GM06990 (cell line): ENCODE measurements around the gene SPDYE17.
"Not testable (repeated sequence)": the region's sequence is repeated elsewhere in the genome, so short reads cannot be mapped to it uniquely, and the experiment has no call there.

ENCODE experiments used
- DNase-seq: peaks from one replicate; pipeline ENCODE4 v3.0.0-alpha.2; 2011; ENCODE audit not compliant: insufficient read length; ENCODE audit errors: extremely low read depth
- H3K27me3 ChIP-seq: replicated peaks from 2 replicates; pipeline ENCODE4 v1.6.0; 2011; ENCODE audit warnings: low read length; ENCODE audit not compliant: control insufficient read depth, insufficient read depth
- H3K36me3 ChIP-seq: 2 replicates; pipeline ENCODE4 v1.5.1; 2011; ENCODE audit warnings: low read length; ENCODE audit not compliant: control insufficient read depth, insufficient read depth
- H3K4me3 ChIP-seq: replicated peaks from 2 replicates; pipeline ENCODE4 v1.5.1; 2011; ENCODE audit warnings: low read depth, mild to moderate bottlenecking, control low read depth, low read length

Gene SPDYE17, protein sequence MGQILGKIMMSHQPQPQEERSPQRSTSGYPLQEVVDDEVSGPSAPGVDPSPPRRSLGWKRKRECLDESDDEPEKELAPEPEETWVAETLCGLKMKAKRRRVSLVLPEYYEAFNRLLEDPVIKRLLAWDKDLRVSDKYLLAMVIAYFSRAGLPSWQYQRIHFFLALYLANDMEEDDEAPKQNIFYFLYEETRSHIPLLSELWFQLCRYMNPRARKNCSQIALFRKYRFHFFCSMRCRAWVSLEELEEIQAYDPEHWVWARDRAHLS

DNA sequence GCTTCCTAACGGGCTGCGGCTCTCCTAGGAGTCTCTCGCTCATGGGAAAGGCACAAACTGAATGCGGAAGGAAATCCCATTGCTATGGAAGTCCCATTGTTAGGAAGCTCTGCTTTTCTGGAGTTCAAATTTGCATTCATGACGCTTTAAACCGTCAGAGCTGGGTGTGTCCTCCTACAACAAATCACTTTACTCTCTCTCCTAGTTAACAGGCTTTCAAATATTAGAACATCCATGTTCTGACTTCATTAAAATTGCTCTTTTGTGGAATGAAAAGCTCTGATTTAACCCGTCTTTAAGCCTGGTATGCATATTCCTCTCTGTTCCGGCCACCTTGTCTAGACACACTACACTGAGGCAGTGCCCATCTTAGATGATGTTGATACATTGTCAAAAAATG lies at the start of gene SPDYE17:
Gene SPDYE17, minus strand, starts transcription at position 101 of the 400 bp plus-strand sequence. CDS start 1,791 bp downstream, outside the sequence.
- H3K36me3 ChIP-seq, DNase-seq, H3K4me3 ChIP-seq, H3K27me3 ChIP-seq: not testable (repeated sequence)

DNA sequence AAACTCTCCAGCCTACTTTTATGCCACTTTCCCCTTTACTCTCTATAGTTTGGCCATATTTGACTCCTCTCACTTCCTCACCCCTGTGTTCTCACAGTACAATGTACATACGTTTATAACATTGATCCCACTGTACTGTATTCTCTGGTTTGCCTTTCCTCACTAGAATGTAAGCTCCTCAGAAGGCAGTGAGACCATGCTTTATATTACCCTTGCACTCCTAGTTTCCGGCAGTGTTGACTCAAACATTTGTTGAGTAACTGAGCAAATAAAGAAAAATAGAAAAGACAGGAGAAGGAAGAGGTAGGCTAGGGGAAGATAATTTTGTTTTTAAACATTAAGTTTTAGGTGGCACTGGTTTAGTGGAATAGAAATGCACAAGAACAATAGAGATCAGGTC lies 48.1 kb upstream of the SPDYE17 start:
- H3K27me3 ChIP-seq, H3K4me3 ChIP-seq, DNase-seq, H3K36me3 ChIP-seq: not testable (repeated sequence)

DNA sequence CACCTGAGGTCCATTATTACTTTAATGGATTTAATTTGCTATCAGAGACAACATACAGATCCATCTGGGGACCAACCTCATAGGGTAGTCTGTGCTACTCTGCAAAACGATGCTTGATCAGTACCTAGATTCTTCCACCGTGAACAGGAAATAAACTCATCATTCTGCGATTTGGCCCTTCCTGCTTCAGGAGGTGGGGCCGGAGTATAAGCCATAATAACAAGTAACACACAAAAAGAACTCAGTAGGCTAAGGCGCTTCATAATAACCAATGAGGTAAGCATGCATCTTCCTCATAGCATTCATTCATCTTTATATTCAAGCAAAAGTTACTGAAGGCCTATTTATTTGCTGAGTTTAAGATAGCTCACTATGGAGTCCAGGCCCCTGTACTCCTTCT lies 47.5 kb upstream of the SPDYE17 start:
- not testable (repeated sequence) for DNase-seq, H3K36me3 ChIP-seq, H3K4me3 ChIP-seq, H3K27me3 ChIP-seq

GRCh38 chr7:77079112-77079511 lies 47.0 kb upstream of the SPDYE17 start:
- not testable (repeated sequence) for H3K4me3 ChIP-seq, H3K27me3 ChIP-seq, DNase-seq, H3K36me3 ChIP-seq

GRCh38 chr7:77077060-77077459 lies 44.9 kb upstream of the SPDYE17 start:
- H3K36me3 ChIP-seq, DNase-seq, H3K4me3 ChIP-seq, H3K27me3 ChIP-seq: not testable (repeated sequence)

DNA sequence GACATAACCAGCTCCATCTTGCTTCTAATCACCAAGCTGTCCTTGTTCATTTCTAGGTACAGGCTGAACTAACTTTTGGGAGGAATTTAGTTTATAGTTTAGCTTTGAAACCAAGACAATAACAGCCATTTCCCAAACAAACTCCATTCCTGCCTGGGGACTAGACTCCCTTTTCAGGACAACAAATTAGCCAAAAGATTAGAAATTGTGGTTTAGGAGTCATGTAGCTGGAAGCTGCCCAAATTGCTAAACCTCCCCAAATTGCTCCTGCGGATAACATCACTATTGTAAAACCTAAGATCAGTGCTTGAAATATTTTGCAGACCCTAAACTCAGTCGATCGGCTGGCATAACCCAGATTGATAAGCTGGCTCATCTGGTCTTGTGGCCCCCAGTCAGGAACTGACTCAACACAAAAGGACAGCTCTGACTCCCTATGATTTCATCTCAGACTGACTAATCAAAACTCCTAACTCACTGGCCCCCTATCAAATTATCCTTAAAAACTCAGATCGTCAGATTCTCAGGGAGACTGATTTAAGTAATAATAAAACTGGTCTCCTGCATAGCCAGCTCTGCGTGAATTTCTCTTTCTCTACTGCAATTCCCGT lies 42.7 kb upstream of the SPDYE17 start:
- H3K27me3 ChIP-seq, DNase-seq, H3K4me3 ChIP-seq, H3K36me3 ChIP-seq: not testable (repeated sequence)

DNA sequence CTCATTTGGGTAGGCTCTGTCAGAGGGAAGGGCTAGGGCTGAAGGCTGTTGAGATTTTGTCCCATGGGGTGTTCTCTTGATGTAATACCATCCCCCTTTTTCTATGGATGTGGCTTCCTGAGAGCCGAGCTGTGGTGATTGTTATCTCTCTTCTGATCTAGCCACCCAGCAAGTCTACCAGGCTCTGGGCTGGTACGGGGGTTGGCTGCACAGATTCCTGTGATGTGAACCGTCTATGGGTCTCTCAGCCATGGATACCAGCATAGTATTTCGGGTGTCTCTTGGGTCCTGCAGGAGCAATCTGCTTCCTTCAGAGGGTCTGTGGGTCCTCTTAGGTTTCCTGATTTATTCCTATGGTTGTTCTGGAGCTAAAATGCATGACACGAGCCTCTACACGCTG lies 38.9 kb upstream of the SPDYE17 start:
- not testable (repeated sequence) for H3K27me3 ChIP-seq, H3K4me3 ChIP-seq, DNase-seq, H3K36me3 ChIP-seq

DNA sequence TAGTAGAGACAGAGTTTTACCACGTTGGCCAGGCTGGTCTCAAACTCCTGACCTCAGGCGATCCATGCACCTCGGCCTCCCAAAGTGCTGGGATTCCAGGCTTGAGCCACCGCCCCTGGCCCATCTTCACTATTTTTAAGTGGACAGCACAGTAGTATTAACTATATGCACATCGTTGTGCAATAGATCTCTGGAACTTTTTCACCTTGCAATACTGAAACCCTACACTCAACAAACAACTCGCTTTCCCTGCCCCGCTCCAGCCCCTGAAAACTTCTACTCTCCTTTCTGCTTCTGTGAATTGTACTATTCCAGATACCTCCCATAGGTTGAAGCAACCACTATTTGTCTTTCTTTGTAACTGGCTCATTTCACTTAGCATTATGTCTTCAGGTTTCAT lies 33.7 kb upstream of the SPDYE17 start:
- not testable (repeated sequence) for H3K4me3 ChIP-seq, H3K36me3 ChIP-seq, DNase-seq, H3K27me3 ChIP-seq

- H3K4me3 ChIP-seq, H3K36me3 ChIP-seq, H3K27me3 ChIP-seq, DNase-seq: not testable (repeated sequence)
Measured at GRCh38 chr7:77063732-77064131, 31.6 kb upstream of the SPDYE17 start.

GRCh38 chr7:77062557-77062956 lies 30.4 kb upstream of the SPDYE17 start, which contains the start of gene SPDYE18:
SPDYE18 (minus strand) TSS chr7:77062558; CDS start chr7:77060512, 2,046 bp downstream.
- not testable (repeated sequence) for H3K27me3 ChIP-seq, DNase-seq, H3K36me3 ChIP-seq, H3K4me3 ChIP-seq

DNA sequence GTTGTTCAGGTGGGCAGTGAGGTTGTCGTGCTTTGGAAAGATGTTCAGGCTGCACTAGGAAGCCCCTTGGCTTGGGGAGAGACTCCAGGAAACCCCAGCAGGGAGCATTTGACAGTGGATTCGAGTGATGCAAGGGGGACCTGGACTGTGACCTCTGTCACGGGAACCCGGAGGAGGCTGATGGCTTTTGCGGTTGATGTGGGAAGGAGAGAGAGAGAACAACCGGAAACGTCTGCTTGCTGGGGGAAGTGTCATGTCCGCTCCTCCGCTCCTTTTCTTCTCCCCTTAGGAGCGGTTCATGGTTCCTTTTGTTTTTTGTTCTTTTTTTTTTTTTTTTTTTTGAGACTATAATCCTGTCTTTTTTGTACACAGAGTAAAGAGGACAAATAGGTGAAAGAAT lies 5.8 kb downstream of the SPDYE17 start:
- H3K4me3 ChIP-seq, H3K36me3 ChIP-seq, H3K27me3 ChIP-seq, DNase-seq: not testable (repeated sequence)

GRCh38 chr7:77010074-77010680 lies 22.0 kb downstream of the SPDYE17 start:
- H3K4me3 ChIP-seq: not testable (repeated sequence)

DNA sequence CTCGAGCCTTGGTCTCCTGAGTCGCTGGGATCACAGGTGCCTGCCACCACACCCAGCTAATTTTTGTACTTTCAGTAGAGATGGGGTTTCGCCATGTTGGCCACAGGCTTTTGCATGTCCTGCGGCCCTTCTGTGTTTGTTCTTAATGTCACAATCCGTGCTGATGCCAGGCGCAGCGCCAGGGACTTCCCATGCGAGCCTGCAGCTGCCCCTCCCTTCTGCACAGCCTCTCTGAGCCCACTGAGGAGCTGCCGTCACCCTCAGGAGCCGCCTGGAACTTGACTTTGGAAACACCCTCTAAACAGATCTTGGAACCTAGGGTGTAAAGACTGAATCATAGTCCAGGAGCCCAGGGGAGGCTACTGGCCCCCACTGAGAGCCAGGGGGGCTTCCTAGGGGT lies 24.2 kb downstream of the SPDYE17 start:
- H3K27me3 ChIP-seq, DNase-seq, H3K4me3 ChIP-seq, H3K36me3 ChIP-seq: not testable (repeated sequence)

More at GRCh38 chr7:77010074-77010680, 22.0 kb downstream of the SPDYE17 start:
- not testable (repeated sequence) for H3K27me3 ChIP-seq, H3K36me3 ChIP-seq, DNase-seq
